ENCODE measurements around the gene GREB1.

The GREB1 gene

GRCh38 chr2:11576398-11576797 is 42.6 kb downstream of the GREB1 start:
- TF ChIP-seq, protein P1, sequence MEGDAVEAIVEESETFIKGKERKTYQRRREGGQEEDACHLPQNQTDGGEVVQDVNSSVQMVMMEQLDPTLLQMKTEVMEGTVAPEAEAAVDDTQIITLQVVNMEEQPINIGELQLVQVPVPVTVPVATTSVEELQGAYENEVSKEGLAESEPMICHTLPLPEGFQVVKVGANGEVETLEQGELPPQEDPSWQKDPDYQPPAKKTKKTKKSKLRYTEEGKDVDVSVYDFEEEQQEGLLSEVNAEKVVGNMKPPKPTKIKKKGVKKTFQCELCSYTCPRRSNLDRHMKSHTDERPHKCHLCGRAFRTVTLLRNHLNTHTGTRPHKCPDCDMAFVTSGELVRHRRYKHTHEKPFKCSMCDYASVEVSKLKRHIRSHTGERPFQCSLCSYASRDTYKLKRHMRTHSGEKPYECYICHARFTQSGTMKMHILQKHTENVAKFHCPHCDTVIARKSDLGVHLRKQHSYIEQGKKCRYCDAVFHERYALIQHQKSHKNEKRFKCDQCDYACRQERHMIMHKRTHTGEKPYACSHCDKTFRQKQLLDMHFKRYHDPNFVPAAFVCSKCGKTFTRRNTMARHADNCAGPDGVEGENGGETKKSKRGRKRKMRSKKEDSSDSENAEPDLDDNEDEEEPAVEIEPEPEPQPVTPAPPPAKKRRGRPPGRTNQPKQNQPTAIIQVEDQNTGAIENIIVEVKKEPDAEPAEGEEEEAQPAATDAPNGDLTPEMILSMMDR (IDR thresholded peaks at IDR 0.05; ENCODE audit: insufficient read depth, low read length, poor library complexity, severe bottlenecking): no peak
- TF ChIP-seq EZH2phosphoT487 (conservative IDR thresholded peaks at IDR 0.05; ENCODE audit: low read length): no peak
- Histone ChIP-seq H3F3A (ENCODE audit: insufficient read depth) (no peaks in the 10 kb centered on the region), H3K79me2 (ENCODE audit: insufficient read depth, low read length) (no peaks in the 10 kb centered on the region), H3K4me3 (ENCODE audit: insufficient read depth, low read length, poor library complexity, severe bottlenecking) (no peak overlapping the region), H3K4me2 (ENCODE audit: low read depth, low read length, poor library complexity, severe bottlenecking) (no peak overlapping the region), H4K20me1 (ENCODE audit: low read depth, low read length) (no peaks in the 10 kb centered on the region), H3K27me3 (ENCODE audit: low read length) (no peaks in the 10 kb centered on the region), H3K36me3 (ENCODE audit: low read length) (no peaks in the 10 kb centered on the region), H3K9me3 (ENCODE audit: insufficient read depth, low read length) (no peaks in the 10 kb centered on the region), H2AFZ (ENCODE audit: low read depth, low read length, severe bottlenecking) (no peak overlapping the region), H3K27ac (ENCODE audit: low read depth, low read length) (no peak overlapping the region), H3K9me2 (replicated peaks; ENCODE audit: insufficient read depth, low read length) (no peaks in the 10 kb centered on the region), H3K9ac (ENCODE audit: low read length) (no peak overlapping the region)

GRCh38 chr2:11577101-11577883 is 43.4 kb downstream of the GREB1 start:
- Histone ChIP-seq H4K20me1 (ENCODE audit: low read depth, low read length) (no peaks in the 10 kb centered on the region), H3F3A (ENCODE audit: insufficient read depth) (no peaks in the 10 kb centered on the region), H3K4me3 (ENCODE audit: insufficient read depth, low read length, poor library complexity, severe bottlenecking) (no peak overlapping the region), H3K9me3 (ENCODE audit: insufficient read depth, low read length) (no peaks in the 10 kb centered on the region), H3K4me2 (ENCODE audit: low read depth, low read length, poor library complexity, severe bottlenecking) (no peak overlapping the region), H2AFZ (ENCODE audit: low read depth, low read length, severe bottlenecking) (no peak overlapping the region), H3K27ac (ENCODE audit: low read depth, low read length) (no peak overlapping the region), H3K36me3 (ENCODE audit: low read length) (no peaks in the 10 kb centered on the region), H3K27me3 (ENCODE audit: low read length) (no peaks in the 10 kb centered on the region), H3K79me2 (ENCODE audit: insufficient read depth, low read length) (no peaks in the 10 kb centered on the region), H3K9ac (ENCODE audit: low read length) (no peak overlapping the region), H3K9me2 (replicated peaks; ENCODE audit: insufficient read depth, low read length) (no peaks in the 10 kb centered on the region)
- no peak for TF ChIP-seq EZH2phosphoT487 (conservative IDR thresholded peaks at IDR 0.05; ENCODE audit: low read length)
- TF ChIP-seq, protein P1 (IDR thresholded peaks at IDR 0.05; ENCODE audit: insufficient read depth, low read length, poor library complexity, severe bottlenecking): no peak

DNA sequence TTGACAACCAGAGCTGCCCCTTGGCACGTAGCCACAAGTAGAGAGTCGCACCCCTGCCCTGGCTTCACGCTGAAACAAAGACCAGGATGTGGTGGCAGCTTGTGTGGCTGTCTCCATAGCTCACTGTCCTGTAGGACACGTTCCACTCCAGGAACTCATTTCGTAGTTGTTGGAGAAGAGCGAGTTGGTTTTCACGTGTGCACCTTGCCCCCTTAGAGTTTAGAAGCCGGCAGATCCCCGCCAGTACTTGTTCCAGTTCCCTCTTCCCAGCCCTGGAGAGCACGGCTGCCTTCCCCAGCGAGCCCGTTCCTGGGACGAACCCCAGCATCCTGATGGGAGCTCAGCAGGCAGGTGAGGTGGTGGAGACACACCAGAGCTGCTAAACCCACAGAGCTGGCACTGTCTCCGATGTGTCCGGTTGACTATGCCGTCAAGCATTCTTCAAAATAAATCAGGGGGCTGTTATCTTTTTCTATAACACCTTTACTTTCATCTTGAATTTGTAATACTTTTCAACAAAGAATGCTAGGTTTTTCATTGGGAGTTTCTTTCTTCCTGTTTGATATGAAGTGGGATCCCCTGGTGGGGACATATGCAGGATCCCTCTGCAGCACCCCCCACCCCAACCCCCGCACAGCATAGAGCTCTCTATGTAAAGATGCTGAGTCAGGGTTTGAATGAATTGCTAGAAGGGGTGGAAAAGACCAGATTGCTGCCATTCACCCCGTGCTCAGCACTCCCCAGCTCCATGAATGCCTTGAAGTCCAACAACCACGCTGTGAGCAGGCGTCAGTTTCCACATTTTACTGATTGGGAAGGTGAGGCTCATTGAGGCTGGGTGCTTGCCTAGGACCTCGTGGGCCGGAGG is 44.5 kb downstream of the GREB1 start:
- Histone ChIP-seq H2AFZ (ENCODE audit: low read depth, low read length, severe bottlenecking) (no peak overlapping the region), H3F3A (ENCODE audit: insufficient read depth) (no peaks in the 10 kb centered on the region), H3K9ac (ENCODE audit: low read length) (no peak overlapping the region), H3K4me3 (ENCODE audit: insufficient read depth, low read length, poor library complexity, severe bottlenecking) (no peak overlapping the region), H3K27ac (ENCODE audit: low read depth, low read length) (no peak overlapping the region), H3K36me3 (ENCODE audit: low read length) (no peaks in the 10 kb centered on the region), H3K9me2 (replicated peaks; ENCODE audit: insufficient read depth, low read length) (no peaks in the 10 kb centered on the region), H3K4me2 (ENCODE audit: low read depth, low read length, poor library complexity, severe bottlenecking) (no peak overlapping the region), H4K20me1 (ENCODE audit: low read depth, low read length) (no peaks in the 10 kb centered on the region), H3K27me3 (ENCODE audit: low read length) (no peaks in the 10 kb centered on the region), H3K79me2 (ENCODE audit: insufficient read depth, low read length) (no peaks in the 10 kb centered on the region), H3K9me3 (ENCODE audit: insufficient read depth, low read length) (no peaks in the 10 kb centered on the region)
- TF ChIP-seq, protein P1 (IDR thresholded peaks at IDR 0.05; ENCODE audit: insufficient read depth, low read length, poor library complexity, severe bottlenecking): no peak
- no peak for TF ChIP-seq EZH2phosphoT487 (conservative IDR thresholded peaks at IDR 0.05; ENCODE audit: low read length)
